Ovary (tissue), 3 donors: Measurements from ENCODE around the gene ERI3.

Experiments
- CTCF ChIP-seq, 3 donors: fragments of 450-650 bp in 2 of 3; fragments of 200-600 bp in 1 of 3; IDR thresholded peaks; one replicate each; pipeline versions ENCODE4 v1.5.1 to v1.8.0; 2016 to 2022; ENCODE audit warnings: antibody characterized with exemption in 3 of 3, mild to moderate bottlenecking in 1 of 3
- EP300 ChIP-seq: sonication (generic); formaldehyde crosslinking; IDR thresholded peaks from one replicate; pipeline ENCODE4 v1.6.1; 2017; ENCODE audit warnings: antibody characterized with exemption
- POLR2A ChIP-seq: fragments of 450-650 bp; IDR thresholded peaks from one replicate; pipeline ENCODE4 v1.6.1; 2017; ENCODE audit warnings: antibody characterized with exemption, mild to moderate bottlenecking, moderate library complexity
- donor health status: DM: no; HTN: no; CAD: no.

GRCh38 chr1:44270686-44271628, 84.1 kb downstream of the ERI3 start:
- TF ChIP-seq CTCF (IDR thresholded peaks at IDR 0.05) (no peak), POLR2A (no peak), EP300 (no peak)
